Epithelial cell of prostate (primary cell): ENCODE results near the gene CDC42BPB.

ENCODE experiments used
- DNase-seq: peaks from one replicate; pipeline ENCODE4 v3.0.0-alpha.2; 2011; ENCODE audit warnings: low read depth, low spot score
- H3K27ac ChIP-seq: fragments of 450-650 bp; 2 replicates; pipeline ENCODE4 v1.5.1; 2017; ENCODE audit warnings: mild to moderate bottlenecking

The CDC42BPB gene

GRCh38 chr14:103096387-103096786 lies 39.0 kb upstream of the CDC42BPB start:
- H3K27ac ChIP-seq = no peak overlapping the region

DNA sequence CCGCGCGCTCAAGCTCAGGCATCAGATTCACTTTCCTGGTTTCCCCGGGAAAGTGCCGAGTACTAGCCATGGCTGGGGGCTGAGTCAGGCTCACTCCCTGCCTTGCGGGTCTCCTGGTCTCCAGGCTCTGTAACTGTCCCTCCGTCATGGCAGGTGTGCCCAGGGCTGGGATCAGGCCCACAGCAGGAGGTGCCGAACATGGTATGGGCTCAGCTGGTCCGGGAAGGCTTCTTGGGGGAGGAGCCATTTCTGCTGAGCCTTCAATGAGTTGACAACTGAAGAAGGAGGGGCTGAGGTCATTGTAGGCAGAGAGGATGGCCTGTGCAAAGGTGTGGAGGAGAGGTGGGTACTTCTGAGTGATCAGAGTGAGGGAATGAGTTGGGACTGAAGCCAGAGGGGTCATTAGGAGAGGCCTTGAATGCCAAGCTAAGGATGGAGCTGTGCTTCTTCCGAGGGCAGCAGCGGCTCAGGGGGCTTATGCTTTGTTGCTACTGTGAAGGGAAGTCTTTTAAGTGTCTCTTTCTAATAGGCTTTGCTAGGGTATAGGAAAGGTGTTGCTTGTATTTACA lies 37.9 kb upstream of the CDC42BPB start:
- no peak for DNase-seq
- H3K27ac ChIP-seq = no peak overlapping the region

More at GRCh38 chr14:103096387-103096786, 39.0 kb upstream of the CDC42BPB start:
- DNase-seq = no peak

DNA sequence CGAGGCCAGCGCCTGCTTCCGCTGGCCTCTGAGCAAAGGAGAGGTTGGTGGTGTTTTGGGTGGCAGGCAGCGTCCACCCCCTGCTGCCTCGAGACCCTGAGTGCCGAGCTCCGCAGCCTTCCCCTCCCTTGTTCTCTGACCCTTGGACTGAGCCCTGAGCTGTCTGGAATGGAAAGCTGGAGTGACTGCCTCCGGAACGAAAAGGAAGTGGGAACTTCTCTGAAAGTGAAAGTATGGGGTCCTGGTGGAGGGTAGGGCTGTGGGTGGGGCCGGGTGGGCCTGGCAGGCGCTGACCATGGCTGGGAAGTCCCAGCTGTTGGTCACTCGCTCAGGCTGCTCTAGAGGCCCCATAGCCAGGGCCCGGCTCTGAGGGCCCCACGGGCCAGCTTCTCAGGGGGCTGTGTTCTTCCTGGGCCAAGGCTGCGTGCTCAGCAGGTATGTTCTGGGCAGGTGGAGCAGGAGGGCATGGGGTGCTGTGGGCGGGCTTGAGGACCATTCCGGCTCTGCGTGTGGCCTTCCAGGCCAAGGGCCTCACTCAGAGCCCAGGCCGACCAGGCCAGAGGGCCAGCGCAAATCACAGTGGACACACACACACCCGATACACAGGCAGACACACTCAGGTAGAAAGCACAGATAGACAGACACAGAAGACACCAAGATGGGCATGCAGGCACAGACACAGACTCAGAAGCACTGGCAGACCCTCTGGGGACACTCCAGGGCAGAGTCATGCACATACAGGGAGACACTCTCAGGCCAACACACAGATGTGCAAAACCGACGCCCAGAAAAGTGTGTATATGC lies 37.3 kb upstream of the CDC42BPB start, which contains the start of gene EXOC3L4:
Gene EXOC3L4 (plus strand): TSS at position 320 of the 804 bp plus-strand sequence. CDS start 5,495 bp downstream, outside the sequence.
- DNase-seq = no peak
- no peak within 1 kb of the TSS for H3K27ac ChIP-seq

GRCh38 chr14:103093856-103094405 lies 36.6 kb upstream of the CDC42BPB start:
- no peak overlapping the region for H3K27ac ChIP-seq
- no peak for DNase-seq

- no peak overlapping the region for H3K27ac ChIP-seq
- no peak for DNase-seq
These were observed 34.5 kb upstream of the CDC42BPB start for GRCh38 chr14:103091883-103092222.

- no peak overlapping the region for H3K27ac ChIP-seq
- no peak for DNase-seq
These were observed 33.9 kb upstream of the CDC42BPB start for GRCh38 chr14:103091041-103091882.

DNA sequence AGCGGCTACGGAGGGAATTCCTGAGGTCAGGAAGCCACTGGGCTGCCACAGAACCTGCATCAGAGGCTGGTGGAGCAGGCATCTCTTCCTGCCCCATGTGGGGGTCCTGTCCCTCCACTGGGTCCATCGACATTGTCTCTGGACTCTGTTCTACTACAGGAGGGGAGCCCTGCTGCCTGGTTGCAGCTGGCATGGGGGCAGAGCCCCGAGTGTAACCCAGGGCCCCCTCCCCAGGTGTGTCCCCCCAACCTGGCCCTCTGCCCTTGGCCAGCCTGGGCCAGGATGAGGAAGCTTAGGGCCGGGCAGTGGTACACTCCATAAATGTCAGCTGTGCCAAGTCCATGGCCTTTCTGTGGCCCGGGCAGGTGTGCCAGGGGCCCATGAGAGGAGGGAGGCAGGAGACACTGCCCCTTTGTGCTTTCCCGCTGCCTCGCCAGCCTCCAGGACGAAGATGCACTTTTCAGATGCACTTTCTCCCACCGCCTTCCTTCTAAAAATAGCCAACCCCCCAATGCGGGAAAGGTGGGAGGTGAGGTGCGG lies 33.2 kb upstream of the CDC42BPB start:
- DNase-seq = no peak
- H3K27ac ChIP-seq = no peak overlapping the region

- no peak for DNase-seq
These were observed 32.3 kb upstream of the CDC42BPB start for GRCh38 chr14:103089386-103090335.

DNA sequence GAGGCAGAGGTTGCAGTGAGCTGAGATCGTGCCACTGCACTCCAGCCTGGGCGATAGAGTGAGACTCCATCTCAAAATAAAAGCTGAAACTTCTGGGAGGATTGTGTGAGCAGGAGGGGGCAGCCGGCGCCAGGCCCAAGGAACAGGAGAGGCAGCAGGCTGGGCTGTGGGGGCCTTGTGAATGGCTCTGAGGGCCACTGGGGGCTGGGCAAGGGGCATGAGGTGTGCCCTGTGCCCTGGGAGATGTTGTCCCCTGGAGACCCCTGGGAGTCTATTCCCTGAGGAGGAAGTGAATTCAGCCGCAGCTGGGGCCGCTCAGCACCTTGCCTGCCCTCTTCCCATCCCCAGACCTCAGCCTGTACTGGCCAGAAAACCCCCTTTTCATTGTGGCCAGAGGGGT lies 31.6 kb upstream of the CDC42BPB start:
- DNase-seq = no peak
- H3K27ac ChIP-seq = no peak overlapping the region

More at GRCh38 chr14:103089386-103090335, 32.3 kb upstream of the CDC42BPB start:
- H3K27ac ChIP-seq = no peak overlapping the region

GRCh38 chr14:103087343-103087835 lies 30.0 kb upstream of the CDC42BPB start:
- DNase-seq = no peak
- no peak overlapping the region for H3K27ac ChIP-seq

- H3K27ac ChIP-seq = no peak overlapping the region
- DNase-seq = no peak
These were observed 29.5 kb upstream of the CDC42BPB start for GRCh38 chr14:103086771-103087342.

GRCh38 chr14:103085106-103086091 lies 28.1 kb upstream of the CDC42BPB start:
- no peak overlapping the region for H3K27ac ChIP-seq

DNA sequence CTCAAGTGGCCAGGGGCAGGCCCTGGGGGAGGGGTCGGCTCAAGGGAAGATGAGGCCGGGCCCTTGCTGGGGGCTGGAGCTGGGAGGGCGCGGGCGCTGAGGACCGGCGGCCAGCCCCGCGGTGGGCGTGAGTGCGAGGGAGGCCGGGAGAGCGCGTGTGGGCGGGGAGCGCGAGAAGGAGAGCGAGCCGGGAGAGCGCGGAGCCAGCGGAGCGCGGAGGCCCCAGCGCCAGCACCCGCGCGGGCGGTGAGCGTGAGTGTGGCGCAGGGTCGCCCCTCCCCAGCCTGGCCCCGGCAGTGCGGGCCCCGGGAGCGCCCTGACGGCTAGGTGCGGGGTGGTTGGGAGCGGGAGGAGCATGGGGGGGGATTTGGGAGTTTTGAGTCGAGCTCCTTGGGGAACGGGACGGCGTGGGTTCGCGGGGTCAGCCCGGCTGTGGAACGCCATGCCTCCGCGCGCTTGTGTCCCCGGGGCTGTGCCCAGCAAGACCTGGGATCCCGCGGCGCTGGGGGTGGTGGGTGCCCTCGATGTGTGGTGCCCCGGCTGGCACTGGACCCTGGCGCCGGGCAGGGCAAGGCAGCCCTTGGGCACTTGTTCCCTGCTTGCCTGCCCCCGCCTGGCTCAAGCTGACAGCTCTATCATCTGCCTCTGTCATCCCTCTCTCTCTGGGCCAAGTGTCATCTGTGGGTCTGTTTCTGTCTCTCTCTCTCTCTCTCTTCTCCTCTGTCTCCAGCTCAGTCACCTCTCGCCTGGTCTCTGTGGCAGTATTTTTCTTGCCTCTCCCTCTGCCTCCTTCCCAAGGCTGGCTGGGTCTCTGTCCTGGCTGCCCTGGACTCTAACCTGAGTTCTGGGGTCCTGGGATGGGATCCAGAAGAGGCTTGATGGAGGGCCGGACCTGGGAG lies 26.9 kb upstream of the CDC42BPB start, which contains the start of gene LBHD2:
Gene LBHD2 (plus strand): TSS at position 190 of the 899 bp plus-strand sequence. CDS start 1,803 bp downstream, outside the sequence.
- no peak within 1 kb of the TSS for H3K27ac ChIP-seq
- DNase-seq = no peak

More at GRCh38 chr14:103085106-103086091, 28.1 kb upstream of the CDC42BPB start:
- DNase-seq = no peak

DNA sequence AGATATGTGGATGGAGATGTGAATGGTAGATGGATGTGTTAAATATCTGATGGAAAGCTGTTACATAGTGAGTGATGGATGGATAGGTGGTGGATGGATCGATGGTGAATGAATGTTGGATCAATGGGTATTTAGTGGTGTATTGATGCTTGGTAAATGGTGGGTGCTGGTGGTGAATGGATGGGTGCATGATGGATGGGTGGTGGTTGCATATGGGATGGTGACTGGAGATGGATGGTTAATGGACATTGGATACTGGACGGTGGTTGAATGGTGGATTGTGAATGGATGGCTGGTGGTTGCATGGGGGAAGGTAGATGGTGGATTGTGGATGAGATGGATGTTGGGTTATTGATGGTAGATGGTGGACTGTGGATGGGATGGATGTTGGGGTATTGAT lies 24.6 kb upstream of the CDC42BPB start:
- no peak overlapping the region for H3K27ac ChIP-seq
- DNase-seq = no peak

DNA sequence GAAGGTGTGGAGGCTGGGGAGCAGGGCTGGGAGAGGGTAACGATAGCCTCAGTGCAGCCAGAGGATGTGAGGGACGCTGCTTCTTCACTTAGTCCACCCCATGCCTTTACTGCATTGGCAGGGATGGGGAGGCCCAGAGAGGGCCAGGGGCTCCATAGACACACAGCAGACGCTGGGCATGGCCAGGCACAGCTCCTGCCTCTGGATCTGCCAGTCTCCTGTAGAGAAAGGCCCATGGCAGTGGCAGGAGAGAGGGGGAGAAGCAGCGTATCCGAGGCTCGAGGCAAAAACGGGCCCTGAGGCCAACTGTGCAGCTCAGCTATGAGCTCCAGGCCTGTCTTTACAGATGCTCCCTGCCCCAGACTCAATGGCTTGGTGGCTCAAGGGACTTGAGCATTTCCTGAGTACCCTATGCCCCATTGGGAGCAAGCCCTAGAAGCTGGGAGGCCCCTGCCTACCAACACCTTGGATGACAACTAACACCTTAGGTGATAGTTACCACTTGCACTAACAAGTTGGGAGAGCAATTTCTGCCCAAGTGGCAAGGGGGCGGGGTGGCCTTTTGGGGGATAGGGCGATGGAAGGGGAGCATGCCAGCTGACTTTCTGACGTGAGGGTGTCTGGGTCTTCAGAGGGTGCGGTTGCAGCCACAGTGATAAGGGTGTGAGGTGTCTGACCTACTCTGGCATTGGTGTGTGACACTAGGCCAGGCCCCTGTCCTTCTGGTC lies 21.7 kb upstream of the CDC42BPB start:
- DNase-seq = no peak
- no peak overlapping the region for H3K27ac ChIP-seq

GRCh38 chr14:103078420-103078749 lies 21.0 kb upstream of the CDC42BPB start:
- no peak for DNase-seq
- H3K27ac ChIP-seq = no peak overlapping the region
